Keratinocyte (primary cell): Measurements from ENCODE around the gene PRKAG3.

Experiments
- EZH2 ChIP-seq: IDR thresholded peaks from one replicate; pipeline ENCODE4 v1.6.1; 2012; ENCODE audit warnings: inconsistent platforms, mild to moderate bottlenecking, low read length, moderate library complexity
- TF ChIP-seq, protein P1 (sequence below), 3 experiments: IDR thresholded peaks in 1 of 3; conservative IDR thresholded peaks in 1 of 3; optimal IDR thresholded peaks in 1 of 3; 2 replicates in 2 of 3; 3 replicates in 1 of 3; pipeline versions ENCODE3 to v1.5.1; 2011; ENCODE audit warnings: low read length in 3 of 3, mild to moderate bottlenecking in 3 of 3, moderate library complexity in 2 of 3, control low read depth in 1 of 3, inconsistent platforms in 1 of 3; ENCODE audit not compliant: insufficient read depth in 2 of 3; ENCODE audit errors: extremely low read depth in 1 of 3

DNA sequence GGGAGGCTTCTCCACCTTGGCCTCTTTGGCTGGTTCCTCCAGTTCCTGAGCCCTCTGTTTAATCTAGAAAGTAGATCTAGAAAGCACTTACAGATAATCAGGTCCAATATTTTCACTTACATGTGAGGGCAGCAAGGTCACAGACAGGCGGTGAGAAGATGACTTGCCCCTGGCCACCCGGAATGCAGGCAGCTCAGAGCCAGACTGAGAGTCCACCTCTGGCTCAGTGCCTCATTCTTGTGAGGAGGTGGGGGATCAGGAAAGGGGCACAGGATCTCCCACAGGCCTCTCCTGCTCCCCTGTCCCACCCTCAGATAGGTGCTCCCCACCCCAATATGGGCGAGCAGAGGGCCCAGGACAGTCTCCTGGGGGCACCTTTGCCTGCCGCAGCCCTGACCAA lies 33.8 kb upstream of the PRKAG3 start:
- TF ChIP-seq, protein P1, sequence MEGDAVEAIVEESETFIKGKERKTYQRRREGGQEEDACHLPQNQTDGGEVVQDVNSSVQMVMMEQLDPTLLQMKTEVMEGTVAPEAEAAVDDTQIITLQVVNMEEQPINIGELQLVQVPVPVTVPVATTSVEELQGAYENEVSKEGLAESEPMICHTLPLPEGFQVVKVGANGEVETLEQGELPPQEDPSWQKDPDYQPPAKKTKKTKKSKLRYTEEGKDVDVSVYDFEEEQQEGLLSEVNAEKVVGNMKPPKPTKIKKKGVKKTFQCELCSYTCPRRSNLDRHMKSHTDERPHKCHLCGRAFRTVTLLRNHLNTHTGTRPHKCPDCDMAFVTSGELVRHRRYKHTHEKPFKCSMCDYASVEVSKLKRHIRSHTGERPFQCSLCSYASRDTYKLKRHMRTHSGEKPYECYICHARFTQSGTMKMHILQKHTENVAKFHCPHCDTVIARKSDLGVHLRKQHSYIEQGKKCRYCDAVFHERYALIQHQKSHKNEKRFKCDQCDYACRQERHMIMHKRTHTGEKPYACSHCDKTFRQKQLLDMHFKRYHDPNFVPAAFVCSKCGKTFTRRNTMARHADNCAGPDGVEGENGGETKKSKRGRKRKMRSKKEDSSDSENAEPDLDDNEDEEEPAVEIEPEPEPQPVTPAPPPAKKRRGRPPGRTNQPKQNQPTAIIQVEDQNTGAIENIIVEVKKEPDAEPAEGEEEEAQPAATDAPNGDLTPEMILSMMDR (optimal IDR thresholded peaks at IDR 0.05 in 1 of 3, IDR thresholded peaks at IDR 0.05 in 1 of 3, conservative IDR thresholded peaks at IDR 0.05 in 1 of 3; ENCODE audit: extremely low read depth in 1 of 3, insufficient read depth in 2 of 3, low read length in 3 of 3), result no peak
- no peak for TF ChIP-seq EZH2
